H9 (cell line): Measurements from ENCODE around the gene NHLRC4. TPM values are rescaled to one million over a fixed set of nuclear protein-coding genes. Genes with fewer than 3 reads are reported as not detected.

Source experiments
- DNase-seq: peaks from one replicate; pipeline ENCODE4 v3.0.0-alpha.2; 2017
- H2AFZ ChIP-seq: one replicate; pipeline ENCODE4 v1.6.1; 2013; ENCODE audit warnings: mild to moderate bottlenecking, low read length, control low read depth, moderate library complexity
- H2AK5ac ChIP-seq: 2 replicates; pipeline ENCODE4 v1.6.1; 2013; ENCODE audit warnings: low read length, control low read depth, mixed read lengths; ENCODE audit not compliant: insufficient read length
- H2BK120ac ChIP-seq: one replicate; pipeline ENCODE4 v1.6.1; 2013; ENCODE audit warnings: low read depth, mild to moderate bottlenecking, low read length, control low read depth, inconsistent platforms; ENCODE audit not compliant: poor library complexity, severe bottlenecking
- H2BK12ac ChIP-seq: 2 replicates; pipeline ENCODE4 v1.6.1; 2013; ENCODE audit warnings: low read length, control low read depth, mixed read lengths, low read depth; ENCODE audit not compliant: insufficient read length
- H2BK15ac ChIP-seq: 2 replicates; pipeline ENCODE4 v1.6.1; 2013; ENCODE audit warnings: low read depth, low read length, control low read depth
- H2BK20ac ChIP-seq: one replicate; pipeline ENCODE4 v1.6.1; 2013; ENCODE audit warnings: low read depth, mild to moderate bottlenecking, low read length, control low read depth, inconsistent platforms; ENCODE audit not compliant: poor library complexity, severe bottlenecking
- H2BK5ac ChIP-seq: 2 replicates; pipeline ENCODE4 v1.6.1; 2013; ENCODE audit warnings: low read length, control low read depth, mixed read lengths; ENCODE audit not compliant: insufficient read length
- H3K14ac ChIP-seq: 2 replicates; pipeline ENCODE4 v1.6.1; 2013; ENCODE audit warnings: low read length, control low read depth; ENCODE audit not compliant: insufficient read depth
- H3K18ac ChIP-seq: 2 replicates; pipeline ENCODE4 v1.6.1; 2013; ENCODE audit warnings: low read depth, mild to moderate bottlenecking, mixed read lengths, low read length, control low read depth; ENCODE audit not compliant: insufficient read length
- H3K23ac ChIP-seq: 2 replicates; pipeline ENCODE4 v1.6.1; 2013; ENCODE audit warnings: low read length, control low read depth, mixed read lengths, low read depth; ENCODE audit not compliant: insufficient read length
- H3K23me2 ChIP-seq: 2 replicates; pipeline ENCODE4 v1.6.1; 2013; ENCODE audit warnings: low read depth, mild to moderate bottlenecking, mixed read lengths, low read length, control low read depth; ENCODE audit not compliant: insufficient read length, poor library complexity, severe bottlenecking
- H3K27ac ChIP-seq: 2 replicates; pipeline ENCODE4 v1.5.1; 2013; ENCODE audit warnings: low read length, control low read depth, mixed read lengths, low read depth; ENCODE audit not compliant: insufficient read length
- H3K27me3 ChIP-seq: 2 replicates; pipeline ENCODE4 v1.6.1; 2013; ENCODE audit warnings: low read length, control low read depth, inconsistent platforms; ENCODE audit not compliant: insufficient read depth
- H3K4ac ChIP-seq: 2 replicates; pipeline ENCODE4 v1.6.1; 2013; ENCODE audit warnings: low read depth, mild to moderate bottlenecking, control low read depth, inconsistent platforms, low read length, moderate library complexity
- H3K4me1 ChIP-seq: 2 replicates; pipeline ENCODE4 v1.6.1; 2013; ENCODE audit warnings: low read length, control low read depth, inconsistent platforms; ENCODE audit not compliant: insufficient read depth
- H3K4me2 ChIP-seq: 2 replicates; pipeline ENCODE4 v1.6.1; 2013; ENCODE audit warnings: low read length, control low read depth, mixed read lengths; ENCODE audit not compliant: insufficient read length, insufficient read depth
- H3K56ac ChIP-seq: 2 replicates; pipeline ENCODE4 v1.6.1; 2013; ENCODE audit warnings: low read depth, mild to moderate bottlenecking, mixed read lengths, low read length, control low read depth; ENCODE audit not compliant: insufficient read length
- H3K79me1 ChIP-seq: 2 replicates; pipeline ENCODE4 v1.6.1; 2013; ENCODE audit warnings: low read depth, mild to moderate bottlenecking, moderate library complexity, low read length, control low read depth, inconsistent platforms; ENCODE audit not compliant: insufficient read depth, poor library complexity, severe bottlenecking
- H3K79me2 ChIP-seq: 2 replicates; pipeline ENCODE4 v1.6.1; 2013; ENCODE audit warnings: low read length, control low read depth, inconsistent platforms; ENCODE audit not compliant: insufficient read depth
- H3K9ac ChIP-seq: 2 replicates; pipeline ENCODE4 v1.6.1; 2013; ENCODE audit warnings: low read length, control low read depth, mixed read lengths; ENCODE audit not compliant: insufficient read length; ENCODE audit errors: extremely low read depth
- H3K9me3 ChIP-seq: one replicate; pipeline ENCODE4 v1.6.1; 2013; ENCODE audit warnings: low read depth, low read length, inconsistent platforms; ENCODE audit not compliant: control insufficient read depth
- H3T11ph ChIP-seq: one replicate; pipeline ENCODE4 v1.6.1; 2013; ENCODE audit warnings: mild to moderate bottlenecking, low read length, control low read depth, inconsistent platforms
- H4K20me1 ChIP-seq: one replicate; pipeline ENCODE4 v1.6.1; 2013; ENCODE audit not compliant: control insufficient read depth, insufficient read length, insufficient read depth
- H4K5ac ChIP-seq: 2 replicates; pipeline ENCODE4 v1.6.1; 2013; ENCODE audit warnings: low read depth, mild to moderate bottlenecking, mixed read lengths, low read length, control low read depth; ENCODE audit not compliant: insufficient read length
- H4K8ac ChIP-seq: replicated peaks from 2 replicates; pipeline ENCODE4 v1.6.1; 2013; ENCODE audit warnings: low read length, control low read depth, mixed read lengths, low read depth; ENCODE audit not compliant: insufficient read length
- H4K91ac ChIP-seq: 2 replicates; pipeline ENCODE4 v1.6.1; 2013; ENCODE audit warnings: low read depth, mild to moderate bottlenecking, moderate library complexity, mixed read lengths, low read length, control low read depth; ENCODE audit not compliant: insufficient read length
- H3K27ac Mint-ChIP-seq, 3 experiments: 2 replicates in 2 of 3; 3 replicates in 1 of 3; pipeline ENCODE4 v1.8.0; 2020 to 2021; ENCODE audit warnings: mixed read lengths in 3 of 3, mild to moderate bottlenecking in 1 of 3, moderate library complexity in 1 of 3
- H3K27me3 Mint-ChIP-seq: 2 replicates; pipeline ENCODE4 v1.8.0; 2021; ENCODE audit warnings: low read depth, mild to moderate bottlenecking, moderate library complexity, mixed read lengths
- H3K36me3 Mint-ChIP-seq, 3 experiments: 2 replicates in 2 of 3; 3 replicates in 1 of 3; pipeline ENCODE4 v1.8.0; 2020 to 2021; ENCODE audit warnings: low read depth in 3 of 3, mixed read lengths in 3 of 3; ENCODE audit not compliant: insufficient read depth in 1 of 3
- H3K4me1 Mint-ChIP-seq, 2 experiments: 2 replicates each; pipeline ENCODE4 v1.8.0; 2020; ENCODE audit warnings: mixed read lengths in 2 of 2
- H3K4me3 Mint-ChIP-seq, 2 experiments: 2 replicates in 1 of 2; 3 replicates in 1 of 2; pipeline ENCODE4 v1.8.0; 2020 to 2021; ENCODE audit warnings: mild to moderate bottlenecking in 2 of 2, mixed read lengths in 2 of 2, moderate library complexity in 1 of 2
- H3K9me3 Mint-ChIP-seq, 2 experiments: 2 replicates in 1 of 2; 3 replicates in 1 of 2; pipeline ENCODE4 v1.8.0; 2020; ENCODE audit warnings: mild to moderate bottlenecking in 2 of 2, mixed read lengths in 2 of 2, moderate library complexity in 1 of 2
- WGBS: extraction: QIAGEN DNeasy Blood & Tissue Kit; methylation state at CpG from one replicate; pipeline ENCODE4 v1.1.7; 2013; ENCODE audit warnings: missing lambda C conversion rate, low lambda C conversion rate, mixed read lengths; ENCODE audit not compliant: insufficient read length; ENCODE audit errors: extremely low coverage; 5-methylcytosine and 5-hydroxymethylcytosine counted together
- total RNA-seq: library from RNA; stranded (reverse); gene quantifications from 2 replicates; pipeline ENCODE4 v1.2.1, GENCODE V29; 2021
- TF ChIP-seq, protein P1 (sequence below): fragments of 200-600 bp; sonication (generic); conservative IDR thresholded peaks from 3 replicates; pipeline ENCODE4 v1.8.0; 2021; ENCODE audit warnings: antibody characterized with exemption, mild to moderate bottlenecking

NHLRC4 gene
- total RNA-seq, 1 experiment from 2014 or later = 0.42 TPM

- no peak overlapping the region for H3T11ph ChIP-seq
- no peak overlapping the region for H2BK20ac ChIP-seq
- no peak overlapping the region for H3K4ac ChIP-seq
- Mint-ChIP-seq H3K4me3 (no peak overlapping the region), H3K4me1 (no peaks in the 10 kb centered on the region), H3K36me3 (peaks cover 3 to 11% (median 6%) of the 10 kb centered on the region in 3 experiments; a peak in 6 of 7 replicates), H3K27me3 (no peaks in the 10 kb centered on the region), H3K9me3 (no peaks in the 10 kb centered on the region), H3K27ac (no peak overlapping the region)
- no peaks in the 10 kb centered on the region for H3K23me2 ChIP-seq
- H4K5ac ChIP-seq = no peak overlapping the region
- DNase-seq = no peak
- no peak overlapping the region for H3K56ac ChIP-seq
- H3K4me1 ChIP-seq = no peaks in the 10 kb centered on the region
- no peaks in the 10 kb centered on the region for H4K20me1 ChIP-seq
- WGBS = no CpG with 5 or more reads among the region's 39 CpGs
- no peak overlapping the region for H3K4me2 ChIP-seq
- no peak overlapping the region for H2BK5ac ChIP-seq
- no peaks in the 10 kb centered on the region for H3K27me3 ChIP-seq
- H2AK5ac ChIP-seq = no peak overlapping the region
- no peak overlapping the region for H3K23ac ChIP-seq
- peaks cover 2% of the 10 kb centered on the region; the same call in 1 of the 2 replicates for H3K79me2 ChIP-seq
- TF ChIP-seq, protein P1, sequence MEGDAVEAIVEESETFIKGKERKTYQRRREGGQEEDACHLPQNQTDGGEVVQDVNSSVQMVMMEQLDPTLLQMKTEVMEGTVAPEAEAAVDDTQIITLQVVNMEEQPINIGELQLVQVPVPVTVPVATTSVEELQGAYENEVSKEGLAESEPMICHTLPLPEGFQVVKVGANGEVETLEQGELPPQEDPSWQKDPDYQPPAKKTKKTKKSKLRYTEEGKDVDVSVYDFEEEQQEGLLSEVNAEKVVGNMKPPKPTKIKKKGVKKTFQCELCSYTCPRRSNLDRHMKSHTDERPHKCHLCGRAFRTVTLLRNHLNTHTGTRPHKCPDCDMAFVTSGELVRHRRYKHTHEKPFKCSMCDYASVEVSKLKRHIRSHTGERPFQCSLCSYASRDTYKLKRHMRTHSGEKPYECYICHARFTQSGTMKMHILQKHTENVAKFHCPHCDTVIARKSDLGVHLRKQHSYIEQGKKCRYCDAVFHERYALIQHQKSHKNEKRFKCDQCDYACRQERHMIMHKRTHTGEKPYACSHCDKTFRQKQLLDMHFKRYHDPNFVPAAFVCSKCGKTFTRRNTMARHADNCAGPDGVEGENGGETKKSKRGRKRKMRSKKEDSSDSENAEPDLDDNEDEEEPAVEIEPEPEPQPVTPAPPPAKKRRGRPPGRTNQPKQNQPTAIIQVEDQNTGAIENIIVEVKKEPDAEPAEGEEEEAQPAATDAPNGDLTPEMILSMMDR = no peak
- H2BK12ac ChIP-seq = no peak overlapping the region
- H2BK120ac ChIP-seq = no peak overlapping the region
- no peaks in the 10 kb centered on the region for H3K9me3 ChIP-seq
- H3K14ac ChIP-seq = no peak overlapping the region
- no peaks in the 10 kb centered on the region for H3K79me1 ChIP-seq
- H4K8ac ChIP-seq = no peak overlapping the region
- no peak overlapping the region for H3K18ac ChIP-seq
- H4K91ac ChIP-seq = no peak overlapping the region
- H3K9ac ChIP-seq = no peak overlapping the region
- no peak overlapping the region for H2BK15ac ChIP-seq
- no peak overlapping the region for H2AFZ ChIP-seq
- H3K27ac ChIP-seq = no peak overlapping the region
These were observed 31.1 kb upstream of the NHLRC4 start for GRCh38 chr16:535446-536405.
